Measurements from ENCODE around the gene MBTPS1.

MBTPS1 gene

GRCh38 chr16:84032458-84033178 lies 84.1 kb downstream of the MBTPS1 start:
- no peak for DNase-seq

DNA sequence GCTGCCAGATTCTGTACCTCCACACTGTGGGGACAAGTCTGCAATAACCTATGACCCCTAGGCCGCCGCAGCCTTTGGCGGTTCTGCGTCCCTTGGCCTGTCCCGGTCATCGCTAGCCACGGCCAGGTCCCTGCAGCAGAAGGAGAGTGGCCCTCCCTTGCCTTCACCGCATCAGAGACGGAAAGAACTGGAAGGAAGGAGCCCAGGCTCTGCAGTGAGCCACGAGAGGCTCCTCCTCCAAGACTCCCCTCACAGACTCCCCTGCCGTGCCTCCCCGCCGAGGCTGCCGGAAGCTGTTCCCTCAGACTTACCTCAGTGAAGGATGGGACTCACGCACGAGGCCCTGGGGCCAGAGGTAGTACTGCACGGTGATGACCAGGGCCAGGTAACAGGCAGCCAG lies 85.2 kb downstream of the MBTPS1 start:
- DNase-seq = no peak

DNA sequence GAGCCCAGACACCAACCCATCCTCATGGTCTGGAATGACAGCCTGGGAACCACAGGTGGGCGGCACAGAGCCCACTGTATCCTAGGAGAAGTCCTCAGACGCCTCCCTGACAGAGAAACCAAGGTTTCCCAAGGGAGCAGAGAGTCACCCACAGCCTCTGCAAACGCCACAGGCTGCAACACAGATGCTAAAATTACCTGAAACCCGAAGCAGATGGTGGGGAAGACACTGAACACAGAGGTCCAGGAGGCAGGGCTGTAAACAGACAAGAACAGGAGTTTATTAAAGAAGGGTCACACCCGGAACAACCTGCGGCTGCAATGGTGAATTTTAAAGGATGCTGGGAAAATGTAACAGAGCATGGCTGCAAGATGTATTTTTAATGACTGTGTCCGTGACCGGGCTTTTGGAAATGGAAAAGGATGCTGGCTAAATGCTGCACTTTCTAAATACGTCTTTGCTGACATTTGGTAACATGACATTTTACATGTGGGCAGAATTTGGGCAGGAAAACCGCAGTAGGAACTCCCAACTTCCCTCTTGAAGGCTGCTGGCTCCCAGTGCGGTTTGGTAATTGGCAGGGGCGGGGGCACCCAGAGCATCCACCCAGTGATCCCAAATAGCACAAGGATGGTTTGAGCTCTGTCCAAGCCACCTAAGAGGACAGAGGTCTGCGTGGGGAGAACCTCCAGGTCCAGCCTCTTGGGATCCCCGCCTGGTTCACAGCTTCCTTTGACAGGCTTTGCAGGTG lies 87.3 kb downstream of the MBTPS1 start:
- no peak for DNase-seq

DNA sequence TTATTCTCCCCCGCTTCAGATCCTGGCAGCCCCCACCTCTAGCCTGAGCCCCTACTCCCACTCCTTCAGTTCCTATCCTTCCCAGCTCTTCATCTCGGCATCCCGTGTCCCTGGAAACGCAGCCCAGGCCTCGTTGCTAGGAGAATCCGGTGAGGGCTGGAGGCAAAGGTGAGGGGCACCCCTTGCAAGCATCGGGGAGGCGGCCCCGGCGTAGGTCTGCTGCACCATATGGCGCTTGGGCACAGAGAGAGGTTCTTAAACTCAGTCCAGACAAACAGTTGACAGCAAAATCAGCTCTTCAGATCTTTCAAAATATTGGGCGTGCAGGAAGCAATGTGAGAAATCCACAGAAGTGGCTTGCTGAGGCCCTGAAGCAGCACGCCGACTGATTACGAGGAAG lies 89.1 kb downstream of the MBTPS1 start:
- DNase-seq = no peak

- DNase-seq = no peak
These were observed 90.1 kb downstream of the MBTPS1 start for GRCh38 chr16:84026606-84027005.

- DNase-seq = no peak
These were observed 91.9 kb downstream of the MBTPS1 start for GRCh38 chr16:84024854-84025253.

DNA sequence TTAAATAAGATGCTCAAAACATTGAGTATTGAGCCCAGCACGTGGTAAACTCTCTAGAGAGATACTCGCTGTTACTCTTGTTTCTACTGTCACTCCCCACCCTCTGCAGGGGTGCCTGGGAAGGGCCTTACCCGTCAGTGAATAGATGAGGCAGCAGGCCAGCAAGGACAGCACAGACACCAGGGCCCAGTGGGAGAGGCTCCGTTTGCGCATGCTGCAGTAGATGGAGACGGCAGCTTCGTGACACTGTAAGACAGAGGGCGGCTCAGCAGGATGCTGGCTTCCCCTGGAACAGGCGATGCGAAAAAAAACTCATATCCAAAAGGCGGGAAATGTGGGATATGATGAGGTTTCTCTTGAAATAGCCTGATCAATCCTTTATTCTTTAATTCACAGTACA lies 94.1 kb downstream of the MBTPS1 start:
- no peak for DNase-seq

DNA sequence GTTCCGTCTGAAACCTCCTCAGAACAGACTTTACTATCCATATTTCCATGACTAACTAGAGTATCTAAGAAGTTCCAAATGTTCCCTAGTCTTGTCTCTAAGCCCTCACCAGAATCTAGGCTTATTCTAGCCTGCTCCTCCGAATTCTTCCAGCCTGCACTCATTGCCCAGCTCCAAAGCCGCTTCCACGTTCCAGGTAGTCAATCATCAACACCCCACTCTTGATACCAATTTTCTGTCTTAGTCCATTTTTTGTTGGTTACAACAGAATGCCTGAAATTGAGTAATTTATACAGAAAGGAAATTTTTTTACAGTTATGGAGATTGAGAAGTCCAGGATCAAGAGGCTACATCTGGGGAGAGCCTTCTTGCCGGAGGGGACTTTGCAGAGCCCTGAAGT lies 95.3 kb downstream of the MBTPS1 start:
- DNase-seq = no peak

- no peak for DNase-seq
These were observed 96.4 kb downstream of the MBTPS1 start for GRCh38 chr16:84020353-84020752.

- DNase-seq = no peak
These were observed 98.0 kb downstream of the MBTPS1 start for GRCh38 chr16:84018710-84019109.

DNA sequence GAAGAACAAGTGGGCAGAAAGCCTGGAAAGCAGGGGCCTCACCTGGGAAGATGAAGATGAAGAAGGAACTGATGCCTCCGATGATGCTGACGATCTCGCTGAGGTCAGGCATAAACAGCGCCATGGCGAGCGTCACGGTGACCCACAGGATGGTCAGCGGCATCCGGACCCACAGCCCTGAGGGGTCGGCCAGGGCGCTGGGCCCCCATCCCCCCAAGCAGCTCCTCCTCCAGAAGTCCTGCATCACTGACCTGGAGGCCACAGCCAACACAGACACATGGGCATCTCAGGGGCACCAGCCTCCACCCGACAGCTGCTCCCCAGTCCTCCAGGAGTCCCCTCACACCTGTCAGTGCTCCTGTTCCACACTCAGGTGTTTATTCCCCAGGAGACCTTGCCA lies 100.3 kb downstream of the MBTPS1 start:
- no peak for DNase-seq

DNA sequence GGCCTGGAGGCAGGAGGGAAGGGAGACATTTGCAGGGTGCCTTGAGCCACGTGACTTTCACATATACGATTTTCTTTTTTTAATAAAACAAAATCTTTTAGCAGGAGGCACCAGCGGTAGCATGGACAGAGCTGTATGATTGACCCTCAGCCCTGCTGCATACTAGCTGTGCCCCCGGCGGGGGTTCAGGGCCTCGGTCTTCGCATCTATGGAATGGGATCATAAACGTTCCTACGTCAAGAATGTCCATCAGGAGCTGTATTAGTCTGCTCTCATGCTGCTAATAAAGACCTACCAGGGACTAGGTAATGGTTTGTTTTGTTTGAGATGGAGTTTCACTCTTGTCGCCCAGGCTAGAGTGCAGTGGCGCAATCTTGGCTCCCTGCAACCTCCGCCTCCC lies 101.3 kb downstream of the MBTPS1 start:
- DNase-seq = no peak

DNA sequence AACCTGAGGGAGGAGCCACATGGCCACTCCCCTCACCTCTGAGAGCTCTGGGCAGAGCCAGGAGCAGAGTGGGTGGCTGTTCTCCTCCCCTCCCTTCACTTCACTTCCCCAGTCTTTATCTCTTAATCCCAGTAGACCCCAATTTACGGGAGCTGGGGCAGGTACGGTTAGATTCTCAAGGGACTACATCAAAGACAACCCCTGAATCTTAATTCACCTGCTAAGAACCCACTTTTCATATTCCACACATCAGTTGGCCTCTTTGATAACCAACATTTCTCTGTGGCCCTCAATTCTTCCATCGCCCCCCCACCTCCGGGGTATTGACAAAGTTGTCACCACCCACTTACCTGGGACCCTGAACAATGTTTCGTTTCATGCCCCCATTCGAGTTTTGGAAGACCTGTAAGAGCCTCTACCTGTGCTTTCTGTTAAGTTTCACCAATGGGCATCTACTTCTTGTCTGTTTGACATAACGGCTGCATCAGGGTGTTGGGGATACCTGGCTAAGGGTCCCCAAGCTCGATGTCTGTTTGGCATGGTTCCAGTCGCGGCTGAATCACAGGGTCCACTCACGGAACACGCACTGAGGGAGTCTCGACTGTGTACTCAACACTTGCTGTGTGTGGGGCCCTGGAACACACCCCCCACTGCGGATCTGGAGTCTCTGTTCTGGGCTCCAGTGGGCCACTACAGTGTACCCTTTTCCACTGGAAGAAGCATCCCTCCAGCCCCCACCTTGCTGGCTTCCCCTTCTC lies 102.0 kb downstream of the MBTPS1 start:
- no peak for DNase-seq

DNA sequence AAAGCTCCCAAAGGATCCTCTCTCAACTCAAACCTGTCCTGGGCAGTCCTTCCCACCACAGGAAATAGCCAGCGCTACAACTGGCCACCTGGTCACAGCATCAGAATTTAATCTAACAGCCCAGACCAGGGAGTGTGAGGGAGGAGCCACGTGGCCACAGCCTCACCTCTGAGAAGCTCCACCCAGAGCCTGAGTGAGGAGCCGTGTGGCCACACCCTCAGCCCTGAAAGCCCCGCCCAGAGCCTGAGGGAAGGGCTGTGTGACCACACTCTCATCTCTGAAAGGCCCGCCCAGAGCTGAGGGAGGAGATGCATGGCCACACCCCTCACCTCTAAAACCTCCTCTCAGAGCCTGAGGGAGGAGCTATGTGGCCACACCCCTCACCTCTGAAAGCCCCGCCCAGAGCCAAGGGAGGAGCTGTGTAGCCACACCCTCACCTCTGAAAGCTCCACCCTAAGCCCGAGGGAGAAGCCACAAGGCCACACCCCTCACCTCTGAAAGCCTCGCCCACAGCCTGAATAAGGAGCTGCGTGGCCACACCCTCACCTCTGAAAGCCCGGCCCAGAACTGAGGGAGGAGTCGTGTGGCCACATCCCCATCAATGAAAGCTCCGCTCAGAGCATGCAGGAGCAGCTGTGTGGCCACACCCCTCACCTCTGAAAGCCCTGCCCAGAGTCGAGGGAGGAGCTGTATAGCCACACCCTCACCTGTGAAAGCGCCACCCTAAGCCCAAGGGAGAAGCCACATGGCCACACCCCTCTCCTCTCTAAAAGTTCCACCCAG lies 102.8 kb downstream of the MBTPS1 start:
- DNase-seq = peak; percentile 95

DNA sequence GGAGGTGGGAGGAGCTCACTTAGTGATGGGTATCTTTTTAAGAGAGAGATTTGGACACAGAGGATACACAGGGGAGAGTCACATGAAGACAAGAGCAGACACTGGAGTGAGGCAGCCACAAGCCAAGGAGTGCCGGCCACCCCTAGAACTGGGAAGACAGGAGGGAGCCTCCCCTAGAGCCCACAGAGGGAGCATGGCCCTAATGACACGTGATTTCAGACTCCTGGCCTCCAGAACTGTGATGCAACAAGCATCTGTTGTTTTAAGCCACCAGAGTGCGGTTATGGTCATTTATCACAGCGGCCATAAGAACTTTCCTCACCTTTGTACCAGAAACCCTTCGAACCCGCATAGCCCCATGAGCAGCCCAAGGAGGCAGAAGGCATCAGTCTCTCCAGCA lies 107.5 kb downstream of the MBTPS1 start:
- no peak for DNase-seq

GRCh38 chr16:84007965-84008364 lies 108.8 kb downstream of the MBTPS1 start:
- no peak for DNase-seq

DNA sequence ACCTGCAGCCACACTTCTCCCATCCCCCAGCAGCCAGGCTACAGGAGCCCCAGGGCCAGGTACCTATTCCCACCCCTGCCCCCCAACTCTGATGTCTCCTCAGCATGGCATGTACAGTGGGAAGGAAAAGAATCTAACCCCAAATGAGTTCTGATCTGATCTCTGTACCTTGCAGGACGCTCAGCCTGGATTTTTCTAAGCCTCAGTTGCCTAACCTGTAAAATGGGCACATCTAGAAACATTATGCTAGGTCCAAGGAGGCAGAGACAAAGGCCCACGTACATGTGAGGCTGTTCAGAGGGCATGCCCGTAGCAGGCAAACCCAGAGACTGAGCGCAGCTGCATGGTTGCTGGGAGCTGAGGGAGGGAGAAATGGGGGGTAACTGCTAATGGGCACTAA lies 109.2 kb downstream of the MBTPS1 start:
- DNase-seq = no peak

GRCh38 chr16:84005391-84005790 lies 111.4 kb downstream of the MBTPS1 start:
- no peak for DNase-seq

- DNase-seq = no peak
These were observed 112.3 kb downstream of the MBTPS1 start for GRCh38 chr16:84004442-84004841.
